OCI-LY3 (cell line): ENCODE data around the gene ATG16L2.

Source experiments
- H2AFZ ChIP-seq: fragments of 200-600, 300-600 bp; shearing (Covaris generic); 2 replicates; pipeline ENCODE4 v1.6.0; 2014; ENCODE audit warnings: antibody characterized with exemption, low read depth, low read length
- H3K27ac ChIP-seq: fragments of 200-600, 300-600 bp; sonication (generic); 2 replicates; pipeline ENCODE4 v1.5.1; 2014; ENCODE audit warnings: mild to moderate bottlenecking, low read length, moderate library complexity, mixed read lengths
- H3K27me3 ChIP-seq: fragments of 200-600, 300-600 bp; sonication (generic); 2 replicates; pipeline ENCODE4 v1.6.1; 2014; ENCODE audit warnings: low read depth, low read length, mixed read lengths
- H3K36me3 ChIP-seq: fragments of 200-600, 300-600 bp; sonication (generic); replicated peaks from 2 replicates; pipeline ENCODE3; 2014; ENCODE audit warnings: low read depth, low read length, mixed read lengths
- H3K4me1 ChIP-seq: fragments of 300-600, 200-600 bp; sonication (generic); 2 replicates; pipeline ENCODE4 v1.6.1; 2014; ENCODE audit warnings: low read length, mixed read lengths
- H3K4me2 ChIP-seq: fragments of 200-600, 300-600 bp; sonication (generic); 2 replicates; pipeline ENCODE4 v1.6.1; 2014; ENCODE audit warnings: low read length, mixed read lengths
- H3K4me3 ChIP-seq: fragments of 300-600, 200-600 bp; sonication (generic); 2 replicates; pipeline ENCODE4 v1.5.1; 2014; ENCODE audit warnings: antibody characterized with exemption, mild to moderate bottlenecking, low read length, moderate library complexity
- H3K79me2 ChIP-seq: fragments of 300-600, 200-600 bp; shearing (Covaris generic); 2 replicates; pipeline ENCODE4 v1.6.1; 2014; ENCODE audit warnings: mild to moderate bottlenecking, low read length, mixed read lengths
- H3K9ac ChIP-seq: fragments of 300-600, 200-600 bp; shearing (Covaris generic); 2 replicates; pipeline ENCODE4 v1.6.0; 2014; ENCODE audit warnings: mild to moderate bottlenecking, low read length, moderate library complexity
- H3K9me3 ChIP-seq: fragments of 200-600, 300-600 bp; shearing (Covaris generic); 2 replicates; pipeline ENCODE4 v1.6.1; 2014; ENCODE audit warnings: low read length, mixed read lengths; ENCODE audit not compliant: insufficient read depth
- H4K20me1 ChIP-seq: fragments of 200-600, 300-600 bp; sonication (generic); 2 replicates; pipeline ENCODE4 v1.6.1; 2016; ENCODE audit warnings: low read length, mixed read lengths; ENCODE audit not compliant: insufficient read depth
- CTCF ChIP-seq: fragments of 200-600, 300-600 bp; sonication (generic); IDR thresholded peaks from 2 replicates; pipeline ENCODE4 v1.5.1; 2014; ENCODE audit warnings: antibody characterized with exemption, low read length, low read depth
- EZH2phosphoT487 ChIP-seq: fragments of 200-600 bp; shearing (Covaris generic); IDR thresholded peaks from 2 replicates; pipeline ENCODE4 v1.6.1; 2018; ENCODE audit warnings: antibody characterized with exemption, mixed run types, low read depth

Gene ATG16L2

GRCh38 chr11:72863916-72864315 lies 49.7 kb downstream of the ATG16L2 start:
- Histone ChIP-seq H3K4me3 (no peak overlapping the region), H3K79me2 (peaks cover 78% of the 10 kb centered on the region), H3K27ac (no peak overlapping the region), H3K9ac (no peak overlapping the region), H3K4me1 (no peaks in the 10 kb centered on the region), H3K27me3 (no peaks in the 10 kb centered on the region), H3K4me2 (no peak overlapping the region), H3K36me3 (peaks cover 74% of the 10 kb centered on the region), H2AFZ (no peak overlapping the region), H4K20me1 (peaks cover 51% of the 10 kb centered on the region), H3K9me3 (no peaks in the 10 kb centered on the region)
- TF ChIP-seq EZH2phosphoT487 (no peak), CTCF (no peak)

GRCh38 chr11:72864702-72865655 lies 50.8 kb downstream of the ATG16L2 start:
- Histone ChIP-seq H3K27me3 (no peaks in the 10 kb centered on the region), H3K36me3 (peaks cover 73% of the 10 kb centered on the region), H4K20me1 (peaks cover 48% of the 10 kb centered on the region), H3K9me3 (no peaks in the 10 kb centered on the region), H3K4me2 (no peak overlapping the region), H3K9ac (no peak overlapping the region), H3K4me1 (no peaks in the 10 kb centered on the region), H2AFZ (no peak overlapping the region), H3K4me3 (no peak overlapping the region), H3K79me2 (peaks cover 74% of the 10 kb centered on the region), H3K27ac (no peak overlapping the region)
- TF ChIP-seq CTCF (no peak), EZH2phosphoT487 (no peak)

- no peak overlapping the region for H3K4me3 ChIP-seq
- no peaks in the 10 kb centered on the region for H3K27me3 ChIP-seq
- H3K4me1 ChIP-seq = no peaks in the 10 kb centered on the region
- H2AFZ ChIP-seq = no peak overlapping the region
- H3K27ac ChIP-seq = no peak overlapping the region
- H3K4me2 ChIP-seq = no peak overlapping the region
- no peaks in the 10 kb centered on the region for H3K9me3 ChIP-seq
- H4K20me1 ChIP-seq = peaks cover 34% of the 10 kb centered on the region
- H3K9ac ChIP-seq = no peak overlapping the region
- H3K79me2 ChIP-seq = peaks cover 63% of the 10 kb centered on the region
- H3K36me3 ChIP-seq = peaks cover 69% of the 10 kb centered on the region
- no peak for TF ChIP-seq CTCF
- TF ChIP-seq EZH2phosphoT487 = no peak
Measured at GRCh38 chr11:72867970-72868369, 53.8 kb downstream of the ATG16L2 start.

- Histone ChIP-seq H4K20me1 (peaks cover 30% of the 10 kb centered on the region), H2AFZ (no peak overlapping the region)
- no peak for TF ChIP-seq EZH2phosphoT487
- no peak for TF ChIP-seq CTCF
Measured at GRCh38 chr11:72869831-72870230, 55.6 kb downstream of the ATG16L2 start.

More at GRCh38 chr11:72869831-72870230, 55.6 kb downstream of the ATG16L2 start:
- H3K4me2 ChIP-seq = no peak overlapping the region
- peaks cover 4% of the 10 kb centered on the region for H3K4me1 ChIP-seq
- peaks cover 70% of the 10 kb centered on the region for H3K36me3 ChIP-seq
- H3K4me3 ChIP-seq = no peak overlapping the region
- no peaks in the 10 kb centered on the region for H3K9me3 ChIP-seq
- H3K9ac ChIP-seq = no peak overlapping the region
- no peak overlapping the region for H3K27ac ChIP-seq
- H3K27me3 ChIP-seq = no peaks in the 10 kb centered on the region
- H3K79me2 ChIP-seq = peaks cover 60% of the 10 kb centered on the region
